ENCODE results near the gene MKX. TPM values are rescaled to one million over a fixed set of nuclear protein-coding genes. Genes with fewer than 3 reads are reported as not detected.

Gene MKX
- total RNA-seq, 6 experiments from 2014 or later: 36.6 to 99.7 (median 40.6) TPM

GRCh38 chr10:27636816-27637215 lies 108.8 kb downstream of the MKX start:
- Mint-ChIP-seq H3K4me3 (no peak overlapping the region), H3K27ac (no peak overlapping the region), H3K9me3 (peaks cover 6% of the 10 kb centered on the region), H3K4me1 (ENCODE audit: low read depth) (peaks cover 17% of the 10 kb centered on the region), H3K36me3 (ENCODE audit: low read depth) (no peaks in the 10 kb centered on the region), H3K27me3 (ENCODE audit: insufficient read depth) (no peaks in the 10 kb centered on the region)
- DNase-seq: no peak
- no peak for TF ChIP-seq CTCF (IDR thresholded peaks at IDR 0.05)

- no peak for TF ChIP-seq CTCF (IDR thresholded peaks at IDR 0.05)
- Mint-ChIP-seq H3K27me3 (ENCODE audit: insufficient read depth) (no peaks in the 10 kb centered on the region), H3K27ac (no peak overlapping the region), H3K4me1 (ENCODE audit: low read depth) (peaks cover 17% of the 10 kb centered on the region), H3K36me3 (ENCODE audit: low read depth) (no peaks in the 10 kb centered on the region), H3K4me3 (no peak overlapping the region), H3K9me3 (peaks cover 4% of the 10 kb centered on the region)
- no peak for DNase-seq
These were observed 109.8 kb downstream of the MKX start for GRCh38 chr10:27635699-27636270.

GRCh38 chr10:27635290-27635689 lies 110.3 kb downstream of the MKX start:
- Mint-ChIP-seq H3K4me1 (ENCODE audit: low read depth) (peaks cover 17% of the 10 kb centered on the region), H3K4me3 (no peak overlapping the region), H3K27ac (no peak overlapping the region), H3K36me3 (ENCODE audit: low read depth) (no peaks in the 10 kb centered on the region), H3K9me3 (peaks cover 4% of the 10 kb centered on the region), H3K27me3 (ENCODE audit: insufficient read depth) (no peaks in the 10 kb centered on the region)
- DNase-seq: no peak
- TF ChIP-seq CTCF (IDR thresholded peaks at IDR 0.05): no peak

GRCh38 chr10:27628621-27629020 lies 117.0 kb downstream of the MKX start:
- no peak for TF ChIP-seq CTCF (IDR thresholded peaks at IDR 0.05)
- no peaks in the 10 kb centered on the region for H3K27me3 Mint-ChIP-seq (ENCODE audit: insufficient read depth)
- H3K27ac Mint-ChIP-seq: no peak overlapping the region
- H3K9me3 Mint-ChIP-seq: peaks cover 3% of the 10 kb centered on the region
- no peaks in the 10 kb centered on the region for H3K36me3 Mint-ChIP-seq (ENCODE audit: low read depth)
- DNase-seq: no peak
- peaks cover 55% of the 10 kb centered on the region for H3K4me1 Mint-ChIP-seq (ENCODE audit: low read depth)
- no peak overlapping the region for H3K4me3 Mint-ChIP-seq

- peaks cover 69% of the 10 kb centered on the region for H3K4me1 Mint-ChIP-seq (ENCODE audit: low read depth)
- H3K9me3 Mint-ChIP-seq: no peaks in the 10 kb centered on the region
- no peaks in the 10 kb centered on the region for H3K36me3 Mint-ChIP-seq (ENCODE audit: low read depth)
- no peak for TF ChIP-seq CTCF (IDR thresholded peaks at IDR 0.05)
- DNase-seq: no peak
- H3K4me3 Mint-ChIP-seq: no peak overlapping the region
- H3K27ac Mint-ChIP-seq: no peak overlapping the region
- H3K27me3 Mint-ChIP-seq (ENCODE audit: insufficient read depth): no peaks in the 10 kb centered on the region
These were observed 118.7 kb downstream of the MKX start for GRCh38 chr10:27626890-27627289.
